HUES64 (cell line): ENCODE results near the gene MRPS2.
"Not testable (repeated sequence)": the region's sequence is repeated elsewhere in the genome, so short reads cannot be mapped to it uniquely, and the experiment has no call there.

ENCODE experiments used
- H3K27ac ChIP-seq: 2 replicates; pipeline ENCODE4 v1.7.0; 2013; ENCODE audit warnings: low read depth, low read length, inconsistent platforms
- H3K27me3 ChIP-seq: 2 replicates; pipeline ENCODE4 v1.6.1; 2013; ENCODE audit warnings: mild to moderate bottlenecking, low read length; ENCODE audit not compliant: insufficient read depth
- H3K36me3 ChIP-seq: 2 replicates; pipeline ENCODE4 v1.6.1; 2013; ENCODE audit warnings: mild to moderate bottlenecking, low read length; ENCODE audit not compliant: insufficient read depth
- H3K4me1 ChIP-seq: 2 replicates; pipeline ENCODE4 v1.6.1; 2013; ENCODE audit warnings: mild to moderate bottlenecking, low read length, moderate library complexity; ENCODE audit not compliant: insufficient read depth
- H3K4me3 ChIP-seq: 2 replicates; pipeline ENCODE4 v1.5.1; 2013; ENCODE audit warnings: mild to moderate bottlenecking, low read length, moderate library complexity
- H3K9ac ChIP-seq: 2 replicates; pipeline ENCODE4 v1.6.1; 2013; ENCODE audit warnings: mild to moderate bottlenecking, low read depth, low read length
- H3K9me3 ChIP-seq: 2 replicates; pipeline ENCODE4 v1.6.1; 2013; ENCODE audit warnings: low read depth, low read length; ENCODE audit not compliant: insufficient read depth
- WGBS: fragments of 150-250, 120-280 bp; methylation state at CpG from one replicate; pipeline ENCODE4 v1.1.7; 2013; ENCODE audit warnings: missing lambda C conversion rate; 5-methylcytosine and 5-hydroxymethylcytosine counted together

MRPS2 gene

DNA sequence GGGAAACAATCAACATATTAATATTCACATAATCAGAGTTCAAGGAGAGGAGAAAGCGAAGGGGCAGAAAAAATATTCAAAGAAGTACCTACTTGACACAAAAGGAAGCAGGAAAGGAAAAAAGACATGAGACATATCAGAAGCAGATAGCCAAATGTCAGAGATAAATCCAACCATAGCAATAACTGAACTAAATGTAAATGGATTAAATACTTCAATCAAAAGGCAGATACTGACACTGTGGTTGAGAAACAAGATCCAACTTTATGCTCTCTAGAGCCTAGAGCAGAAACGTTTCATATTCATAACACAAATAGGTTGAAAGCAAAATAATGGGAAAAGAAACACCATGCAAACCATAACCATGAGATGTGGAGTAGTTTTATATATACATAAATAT is 9.0 kb downstream of the MRPS2 start:
- no peak overlapping the region for H3K9ac ChIP-seq
- no CpG with 5 or more reads among the region's 2 CpGs for WGBS
- no peaks in the 10 kb centered on the region for H3K4me1 ChIP-seq

DNA sequence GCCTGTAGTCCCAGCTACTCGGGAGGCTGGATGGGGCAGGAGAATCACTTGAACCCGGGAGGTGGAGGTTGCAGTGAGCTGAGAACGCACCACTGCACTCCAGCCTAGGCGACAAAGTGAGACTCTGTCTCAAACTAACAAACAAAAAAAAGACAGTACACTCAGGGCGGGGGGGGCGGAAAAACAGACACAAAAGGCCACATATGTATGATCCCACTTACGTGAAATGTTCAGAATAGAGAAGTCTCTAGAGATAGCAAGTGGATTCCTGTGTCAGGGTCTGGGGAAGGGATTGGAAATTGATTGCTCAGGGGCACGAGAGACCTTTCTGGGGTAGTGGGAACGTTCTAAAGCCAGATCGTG is 11.7 kb downstream of the MRPS2 start:
- no peaks in the 10 kb centered on the region for H3K4me1 ChIP-seq
- WGBS = 91% methylated on average over 10 of the region's 10 CpGs
- H3K9me3 ChIP-seq = no peaks in the 10 kb centered on the region
- H3K27ac ChIP-seq = no peak overlapping the region
- H3K36me3 ChIP-seq = no peaks in the 10 kb centered on the region
- no peak overlapping the region for H3K9ac ChIP-seq
- no peaks in the 10 kb centered on the region for H3K27me3 ChIP-seq
- no peak overlapping the region for H3K4me3 ChIP-seq

More for the DNA sequence above, 9.0 kb downstream of the MRPS2 start:
- Histone ChIP-seq H3K36me3 (peaks cover 10% of the 10 kb centered on the region), H3K27me3 (no peaks in the 10 kb centered on the region), H3K4me3 (no peak overlapping the region), H3K9me3 (no peaks in the 10 kb centered on the region), H3K27ac (no peak overlapping the region)

DNA sequence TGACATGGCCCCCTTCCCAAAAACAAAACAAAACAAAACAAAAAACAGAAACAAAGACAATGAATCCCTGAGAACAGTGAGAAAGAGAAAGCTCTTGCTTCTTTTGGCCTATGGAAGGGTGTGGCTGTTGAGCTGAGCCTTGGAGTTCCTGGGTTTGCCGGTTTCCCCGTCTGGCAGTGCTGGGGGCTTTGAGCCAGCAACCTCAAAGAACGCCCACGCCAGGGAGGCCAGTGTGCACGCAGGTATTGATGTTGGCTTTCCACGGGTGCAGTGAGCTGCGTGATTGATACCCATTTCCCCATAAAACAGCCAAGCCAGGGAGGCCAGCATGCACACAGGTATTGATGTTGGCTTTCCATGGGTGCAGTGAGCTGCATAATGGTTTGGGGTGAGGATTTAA is 12.4 kb downstream of the MRPS2 start:
- Histone ChIP-seq H3K9me3 (no peaks in the 10 kb centered on the region), H3K4me1 (no peaks in the 10 kb centered on the region), H3K27me3 (no peaks in the 10 kb centered on the region), H3K9ac (no peak overlapping the region), H3K27ac (no peak overlapping the region), H3K4me3 (no peak overlapping the region), H3K36me3 (no peaks in the 10 kb centered on the region)
- 88% methylated on average over 7 of the region's 7 CpGs for WGBS

DNA sequence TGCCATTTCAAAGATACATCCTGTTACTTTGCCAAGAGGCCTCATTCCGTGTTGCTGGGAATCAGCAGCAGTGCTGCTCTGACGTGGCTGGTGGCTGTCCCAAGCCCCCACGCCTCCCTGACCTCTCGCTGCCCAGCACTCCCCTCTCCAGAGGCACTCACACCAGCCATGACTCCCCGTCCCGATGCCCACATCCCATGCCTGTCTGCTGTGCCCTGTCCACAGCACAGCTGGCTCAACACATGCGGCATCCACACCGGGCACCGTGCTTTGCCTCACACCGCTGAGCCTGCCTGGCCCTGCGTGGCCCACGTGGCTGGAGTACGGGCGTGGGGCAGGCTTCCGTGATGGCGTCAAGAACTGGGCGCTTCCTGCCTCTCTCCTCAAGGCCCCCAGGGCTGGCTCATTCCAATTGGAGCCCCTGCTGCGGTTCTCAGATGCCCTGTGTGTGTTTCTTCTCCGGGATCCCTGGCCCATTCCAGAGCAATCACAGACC is 12.9 kb downstream of the MRPS2 start:
- no peaks in the 10 kb centered on the region for H3K27me3 ChIP-seq
- H3K4me3 ChIP-seq = no peak overlapping the region
- no peak overlapping the region for H3K27ac ChIP-seq
- H3K9ac ChIP-seq = no peak overlapping the region
- WGBS = 93% methylated on average over 19 of the region's 19 CpGs
- no peaks in the 10 kb centered on the region for H3K36me3 ChIP-seq
- H3K4me1 ChIP-seq = no peaks in the 10 kb centered on the region
- no peaks in the 10 kb centered on the region for H3K9me3 ChIP-seq

DNA sequence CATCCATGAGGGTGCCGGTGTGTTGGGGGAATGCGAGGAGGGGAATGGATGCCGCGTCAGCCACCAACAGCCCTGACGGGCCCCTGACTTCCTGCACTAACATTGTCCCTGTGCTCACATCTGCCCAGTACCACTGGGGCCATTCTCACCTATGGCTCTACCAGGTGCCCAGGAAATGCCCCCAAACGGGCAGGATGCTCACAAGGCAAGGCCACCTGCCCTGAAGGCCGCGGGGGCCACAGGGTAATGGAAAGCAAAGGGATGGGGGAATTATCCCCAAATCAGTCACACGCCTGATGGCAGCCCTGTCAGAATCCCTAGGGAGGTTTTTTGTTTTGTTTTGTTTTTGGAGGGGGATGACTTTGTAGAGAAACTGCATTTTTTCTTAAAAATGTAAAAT is 13.4 kb downstream of the MRPS2 start:
- not testable (repeated sequence) for H3K36me3 ChIP-seq, H3K4me3 ChIP-seq, H3K9ac ChIP-seq, H3K9me3 ChIP-seq, H3K27ac ChIP-seq, H3K27me3 ChIP-seq, H3K4me1 ChIP-seq
- WGBS = 92% methylated on average over 8 of the region's 9 CpGs

DNA sequence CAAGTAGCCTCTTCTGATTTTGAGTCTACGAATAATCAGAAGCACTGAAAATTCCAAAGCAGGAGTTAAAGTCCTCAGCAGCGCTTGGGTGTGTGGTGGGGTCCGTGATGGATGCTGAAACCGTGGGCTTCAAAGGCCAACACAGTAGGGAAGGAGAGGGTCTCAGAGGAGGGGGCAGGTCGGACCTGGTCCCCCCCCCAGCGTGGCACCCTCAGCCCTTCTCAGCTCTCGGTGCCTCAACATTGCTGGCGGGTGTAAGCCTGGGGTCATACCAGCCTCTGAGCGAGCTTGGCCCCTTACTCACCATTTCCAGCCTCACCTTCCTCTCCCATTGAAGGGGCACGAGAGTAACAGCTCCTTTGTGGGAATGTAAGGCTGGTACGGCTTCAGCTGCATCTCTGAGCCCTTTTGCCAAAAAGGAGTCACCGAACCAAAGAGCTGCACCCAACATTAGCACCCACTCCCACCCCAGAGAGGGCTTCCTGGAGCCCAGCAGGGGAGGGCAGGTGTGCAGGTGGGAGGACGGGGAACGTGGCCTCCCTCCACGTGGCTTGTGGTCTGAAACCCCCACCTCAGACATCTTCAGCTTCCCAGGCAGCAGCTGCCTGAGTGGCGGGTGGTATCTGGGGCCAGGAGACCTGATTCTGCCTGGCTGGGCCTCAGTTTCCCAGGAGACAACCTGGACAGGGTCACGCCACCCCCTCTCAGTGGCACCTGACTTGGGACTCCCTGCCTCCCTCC is 14.0 kb downstream of the MRPS2 start:
- Histone ChIP-seq H3K36me3 (no peaks in the 10 kb centered on the region), H3K9ac (no peak overlapping the region), H3K4me1 (no peaks in the 10 kb centered on the region), H3K4me3 (no peak overlapping the region), H3K27ac (no peak overlapping the region), H3K9me3 (no peaks in the 10 kb centered on the region), H3K27me3 (no peaks in the 10 kb centered on the region)
- WGBS = 92% methylated on average over 16 of the region's 17 CpGs

DNA sequence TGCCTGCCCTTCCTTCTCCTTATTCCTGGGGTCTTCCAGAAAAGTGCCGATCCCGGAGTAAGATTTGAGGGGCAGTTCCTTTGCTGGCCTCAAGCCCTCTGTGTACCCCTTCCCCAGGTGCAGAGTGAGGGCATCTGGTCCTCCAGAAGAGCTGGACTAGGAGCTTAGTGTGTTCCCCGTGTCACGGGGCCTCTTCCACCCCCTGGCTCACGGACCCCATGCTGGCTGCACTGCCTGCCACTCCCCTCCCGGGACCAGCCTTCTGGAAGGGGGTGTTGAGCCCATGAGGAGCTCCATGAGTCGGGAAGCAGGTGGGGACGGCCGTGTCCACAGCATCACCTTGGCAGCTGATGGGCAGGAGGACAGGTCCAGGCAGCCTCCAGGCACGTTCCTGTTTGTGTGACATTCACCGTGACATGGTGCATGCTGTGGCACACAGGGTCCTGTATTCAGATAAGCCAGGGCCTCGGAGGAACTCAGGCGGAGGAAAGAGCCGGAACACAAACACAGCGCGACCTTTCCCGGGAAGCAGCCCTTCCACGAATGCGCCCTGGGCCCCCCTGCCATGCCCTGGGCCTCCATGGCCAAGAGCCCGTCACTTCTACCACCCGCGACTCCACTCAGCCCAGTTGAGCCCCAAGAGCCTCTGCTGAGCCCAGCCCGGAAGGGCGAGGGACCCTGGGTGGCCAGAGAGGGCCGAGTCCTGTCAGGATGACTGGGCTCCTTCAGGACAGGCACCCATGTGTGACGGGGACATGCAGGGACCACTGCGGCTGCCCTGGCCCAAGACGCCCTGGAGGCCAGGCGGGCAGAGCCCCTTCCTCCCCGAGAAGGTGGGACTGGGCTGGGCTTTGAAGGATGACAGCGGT is 14.8 kb downstream of the MRPS2 start:
- 95% methylated on average over 31 of the region's 31 CpGs for WGBS
- Histone ChIP-seq H3K36me3 (no peaks in the 10 kb centered on the region), H3K27me3 (no peaks in the 10 kb centered on the region)

DNA sequence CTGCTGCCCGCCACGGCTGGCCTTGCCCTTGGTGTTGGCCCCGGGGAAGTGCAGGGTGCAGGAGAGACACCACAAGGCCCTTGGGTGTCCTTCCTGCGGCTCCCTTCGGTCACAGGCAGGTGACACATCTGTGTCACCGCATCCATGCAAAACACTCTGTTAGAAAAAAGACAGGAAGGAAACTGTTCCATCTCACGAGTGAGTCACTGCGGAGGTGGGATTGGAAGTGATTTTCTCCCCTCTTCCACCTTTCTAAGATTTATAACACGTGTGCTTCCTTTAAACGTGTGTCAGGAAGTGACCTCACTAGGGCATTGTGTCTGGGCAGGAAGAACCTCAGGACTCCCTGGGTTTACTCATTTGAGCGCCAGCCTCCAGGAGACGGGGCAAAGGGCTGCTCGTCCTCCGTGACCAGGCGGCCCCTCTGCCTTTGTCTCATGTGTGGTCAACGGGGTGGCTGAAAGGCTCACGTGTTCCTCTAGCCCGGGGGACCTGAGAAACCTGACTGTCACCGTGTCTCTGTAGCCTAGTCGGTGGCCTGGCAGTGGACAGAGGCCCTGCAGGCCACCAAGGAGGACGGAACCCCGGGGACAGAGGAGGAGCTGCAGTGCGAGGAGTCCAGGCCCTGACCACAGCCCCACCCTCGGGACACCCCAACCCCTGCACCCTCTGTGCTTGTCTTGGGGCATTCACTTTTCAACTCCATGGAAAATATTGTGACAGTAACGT is 15.8 kb downstream of the MRPS2 start:
- no peaks in the 10 kb centered on the region for H3K9me3 ChIP-seq
- 94% methylated on average over 25 of the region's 25 CpGs for WGBS
- no peak overlapping the region for H3K27ac ChIP-seq
- H3K9ac ChIP-seq = no peak overlapping the region
- H3K4me1 ChIP-seq = no peaks in the 10 kb centered on the region
- no peak overlapping the region for H3K4me3 ChIP-seq
- H3K36me3 ChIP-seq = no peaks in the 10 kb centered on the region
- H3K27me3 ChIP-seq = no peaks in the 10 kb centered on the region

More for the DNA sequence above, 14.8 kb downstream of the MRPS2 start:
- no peak overlapping the region for H3K27ac ChIP-seq
- H3K9me3 ChIP-seq = no peaks in the 10 kb centered on the region
- no peaks in the 10 kb centered on the region for H3K4me1 ChIP-seq
- H3K4me3 ChIP-seq = no peak overlapping the region
- H3K9ac ChIP-seq = no peak overlapping the region

DNA sequence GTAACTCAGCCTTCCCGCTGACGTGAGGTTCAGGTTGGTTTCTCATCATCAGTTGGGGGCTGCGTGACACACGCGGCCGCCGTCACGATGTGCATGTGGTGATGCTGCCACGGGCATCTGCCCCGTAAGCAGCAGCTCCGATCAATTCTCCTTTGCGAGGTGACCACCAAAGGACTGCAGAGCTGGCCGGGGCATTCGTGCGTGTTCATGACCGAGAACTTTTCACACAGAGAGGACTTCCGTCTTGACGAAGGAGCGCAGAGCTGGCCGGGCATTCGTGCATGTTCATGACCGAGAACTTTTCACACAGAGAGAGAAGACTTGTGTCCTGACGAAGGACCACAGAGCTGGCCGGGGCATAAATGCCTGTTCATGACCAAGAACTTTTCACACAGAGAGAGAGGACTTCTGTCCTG is 16.9 kb downstream of the MRPS2 start:
- Histone ChIP-seq H3K9me3 (no peaks in the 10 kb centered on the region), H3K4me3 (no peak overlapping the region), H3K27me3 (no peaks in the 10 kb centered on the region), H3K4me1 (no peaks in the 10 kb centered on the region), H3K27ac (no peak overlapping the region), H3K9ac (no peak overlapping the region), H3K36me3 (no peaks in the 10 kb centered on the region)
- 95% methylated on average over 24 of the region's 24 CpGs for WGBS

DNA sequence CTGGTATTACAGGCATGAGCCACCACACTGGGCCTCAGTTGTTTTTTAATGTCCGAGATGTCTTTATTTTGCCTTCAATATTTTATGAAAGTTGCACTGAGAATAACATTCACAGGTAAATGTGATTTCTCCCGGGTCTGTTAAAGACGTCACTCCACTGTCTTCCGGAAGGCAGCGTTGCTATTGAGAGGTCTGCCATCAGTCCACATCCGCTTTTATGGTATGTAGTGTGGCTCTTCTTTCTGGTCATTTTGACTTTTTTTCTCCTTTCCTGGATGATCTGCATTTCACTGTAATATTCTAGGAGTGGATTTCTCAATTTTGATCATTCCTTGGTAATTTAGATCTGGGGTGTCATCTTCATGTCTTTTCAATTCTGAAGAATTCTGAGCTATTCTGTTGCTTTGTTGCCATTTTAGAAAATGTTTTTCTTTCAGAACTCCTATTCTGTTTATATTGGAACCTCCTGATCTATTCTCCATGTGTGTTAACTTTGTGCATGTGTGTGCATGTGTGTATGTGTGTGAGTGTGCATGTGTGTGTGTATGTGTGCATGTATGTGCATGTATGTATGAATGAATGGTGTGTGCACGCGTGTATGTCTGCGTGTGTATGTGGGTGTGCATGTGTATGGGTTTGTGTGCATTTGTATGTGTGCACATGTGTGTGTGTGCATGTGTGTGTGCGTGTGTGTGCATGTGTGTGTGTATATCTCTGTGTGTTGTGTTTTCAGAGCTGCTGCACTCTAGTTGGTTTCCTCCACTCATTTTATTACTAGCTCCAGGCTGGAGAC is 18.9 kb downstream of the MRPS2 start:
- Histone ChIP-seq H3K9ac (no peak overlapping the region), H3K36me3 (no peaks in the 10 kb centered on the region), H3K4me1 (no peaks in the 10 kb centered on the region), H3K9me3 (no peaks in the 10 kb centered on the region), H3K4me3 (no peak overlapping the region), H3K27me3 (no peaks in the 10 kb centered on the region), H3K27ac (no peak overlapping the region)
- 92% methylated on average over 10 of the region's 10 CpGs for WGBS
